HUDEP-2 (cell line): ENCODE measurements around the gene PIGU.
A peak's percentile ranks its signal among the peaks of the same experiment; 100 is the strongest.

Experiments used
- DNase-seq, 76 experiments: peaks; one replicate each; lab custom pipeline; 2025; ENCODE audit not compliant: unreplicated experiment in 76 of 76; lab: John Stamatoyannopoulos, UW

PIGU gene

DNA sequence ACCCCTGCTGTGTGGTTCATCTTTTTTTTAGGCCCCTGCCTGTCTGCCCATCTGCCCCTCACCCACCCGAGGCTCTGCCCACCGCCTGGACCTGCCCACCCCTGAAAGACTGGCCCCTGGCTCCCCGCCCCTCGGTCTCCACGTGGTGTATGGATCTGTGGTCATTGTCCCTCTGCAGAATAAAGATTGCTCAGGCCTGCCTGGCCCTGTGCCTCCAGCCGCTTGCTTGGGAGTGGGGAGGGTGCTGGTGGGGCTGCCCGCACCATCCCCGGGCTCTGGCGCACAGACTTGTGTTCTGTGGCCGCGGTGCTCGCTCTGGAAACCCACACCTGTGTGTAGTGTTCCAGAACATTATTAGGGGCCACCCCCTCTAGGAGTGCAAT lies 116.8 kb downstream of the PIGU start:
- DNase-seq = no peak

DNA sequence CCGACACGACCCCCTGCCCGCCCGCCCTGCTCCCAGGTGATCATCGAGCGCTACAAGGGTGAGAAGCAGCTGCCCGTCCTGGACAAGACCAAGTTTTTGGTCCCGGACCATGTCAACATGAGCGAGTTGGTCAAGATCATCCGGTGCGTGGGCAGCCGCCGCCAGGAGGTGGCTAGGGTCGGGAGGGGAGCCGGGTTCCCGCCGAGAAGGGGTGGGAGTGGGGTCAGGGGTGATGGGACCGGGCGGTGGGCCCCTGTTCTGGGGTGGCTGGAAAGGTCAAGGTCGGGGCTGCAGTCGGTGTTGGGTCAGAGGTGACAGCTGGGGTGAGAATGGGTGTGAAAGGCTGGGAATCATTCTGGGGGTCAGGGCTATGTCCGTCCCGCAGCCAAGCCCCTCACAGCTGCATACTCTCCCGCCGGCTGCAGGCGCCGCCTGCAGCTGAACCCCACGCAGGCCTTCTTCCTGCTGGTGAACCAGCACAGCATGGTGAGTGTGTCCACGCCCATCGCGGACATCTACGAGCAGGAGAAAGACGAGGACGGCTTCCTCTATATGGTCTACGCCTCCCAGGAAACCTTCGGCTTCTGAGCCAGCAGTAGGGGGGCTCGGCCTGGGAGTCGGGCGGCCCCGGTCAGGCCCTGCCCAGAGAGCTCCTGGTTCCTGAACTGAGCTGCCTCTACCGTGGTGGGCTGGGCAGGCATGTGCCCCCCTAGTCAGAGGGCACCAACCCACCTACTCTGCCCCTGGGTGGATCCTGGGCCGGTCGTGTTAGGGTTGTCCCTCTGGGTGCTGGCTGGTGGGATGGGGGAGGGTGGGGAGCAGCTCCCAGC lies 117.4 kb downstream of the PIGU start:
- DNase-seq = no peak

GRCh38 chr20:34558320-34559218 lies 118.3 kb downstream of the PIGU start, which contains the start of gene MAP1LC3A:
MAP1LC3A (plus strand) TSS chr20:34558718; CDS start chr20:34558869, 151 bp downstream.
- DNase-seq = peak in 75 of 76 experiments; percentile 15 to 94 (median 81)

GRCh38 chr20:34557936-34558319 lies 119.0 kb downstream of the PIGU start:
- DNase-seq = no peak

DNA sequence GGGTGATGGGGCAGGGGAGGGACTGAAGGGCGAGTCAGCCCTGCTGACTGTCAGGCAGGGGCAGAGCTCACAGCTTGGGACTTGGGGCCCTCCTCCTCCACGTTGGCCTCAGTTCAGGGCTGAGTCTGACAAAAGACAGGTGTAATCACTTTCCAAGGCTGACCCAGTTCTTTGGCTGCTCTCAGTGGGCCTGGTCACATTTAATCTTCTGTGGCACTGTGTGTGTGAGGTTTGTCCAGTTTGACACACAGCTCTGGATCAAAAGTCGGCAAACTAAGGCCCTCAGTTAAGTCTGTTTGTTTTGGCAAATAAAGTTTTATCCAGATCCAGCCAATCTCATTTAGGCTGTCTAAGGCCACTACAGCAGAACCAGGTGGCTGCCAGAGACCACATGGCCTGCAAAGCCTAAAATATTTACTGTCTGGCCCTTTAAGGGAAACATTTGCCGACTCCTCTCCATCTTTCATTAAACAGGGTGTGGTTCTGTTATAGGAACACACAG lies 123.5 kb downstream of the PIGU start:
- DNase-seq = no peak

DNA sequence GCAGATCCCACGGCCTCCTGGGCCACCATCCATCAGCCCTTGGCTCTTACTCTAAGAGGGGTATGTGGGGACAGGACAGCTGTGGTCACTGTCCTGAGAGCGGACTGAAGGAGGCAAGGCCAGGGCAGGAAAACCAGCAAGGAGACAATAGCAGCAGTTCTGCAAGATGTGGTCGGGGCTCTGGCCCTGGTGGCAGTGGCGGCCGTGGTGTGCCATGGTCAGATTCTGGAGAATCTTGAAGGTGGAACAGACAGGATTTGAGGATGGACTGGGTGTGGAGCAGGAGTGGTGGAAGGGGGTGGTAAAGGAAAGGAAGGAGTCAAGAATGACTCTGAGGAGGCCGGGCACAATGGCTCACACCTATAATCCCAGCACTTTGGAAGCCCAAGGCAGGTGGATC lies 124.3 kb downstream of the PIGU start:
- no peak for DNase-seq

DNA sequence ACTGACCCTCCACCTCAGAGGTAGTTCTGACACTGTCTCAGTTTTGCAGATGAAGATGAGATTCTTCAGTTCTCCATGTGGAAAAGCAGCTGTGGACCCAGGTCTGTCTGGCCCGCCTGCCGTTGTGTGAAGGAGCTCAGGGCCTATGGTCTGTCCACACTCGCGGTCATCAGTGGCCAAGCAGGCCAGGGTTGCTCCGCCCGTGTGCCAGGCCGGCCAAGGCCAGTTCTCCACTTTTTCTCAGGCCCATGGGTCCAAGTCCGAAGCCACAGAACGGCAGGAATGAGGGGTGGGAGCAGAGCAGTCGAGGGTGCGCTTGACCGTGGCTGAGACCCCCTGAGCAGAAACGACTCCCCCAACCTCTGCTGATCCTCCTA lies 127.0 kb downstream of the PIGU start:
- DNase-seq = no peak

GRCh38 chr20:34549291-34549928 lies 127.5 kb downstream of the PIGU start:
- peak in 8 of 76 experiments; percentile 8 to 44 (median 14) for DNase-seq

GRCh38 chr20:34547844-34548613 lies 128.9 kb downstream of the PIGU start:
- DNase-seq = no peak

GRCh38 chr20:34546751-34547181 lies 130.1 kb downstream of the PIGU start:
- DNase-seq = no peak

DNA sequence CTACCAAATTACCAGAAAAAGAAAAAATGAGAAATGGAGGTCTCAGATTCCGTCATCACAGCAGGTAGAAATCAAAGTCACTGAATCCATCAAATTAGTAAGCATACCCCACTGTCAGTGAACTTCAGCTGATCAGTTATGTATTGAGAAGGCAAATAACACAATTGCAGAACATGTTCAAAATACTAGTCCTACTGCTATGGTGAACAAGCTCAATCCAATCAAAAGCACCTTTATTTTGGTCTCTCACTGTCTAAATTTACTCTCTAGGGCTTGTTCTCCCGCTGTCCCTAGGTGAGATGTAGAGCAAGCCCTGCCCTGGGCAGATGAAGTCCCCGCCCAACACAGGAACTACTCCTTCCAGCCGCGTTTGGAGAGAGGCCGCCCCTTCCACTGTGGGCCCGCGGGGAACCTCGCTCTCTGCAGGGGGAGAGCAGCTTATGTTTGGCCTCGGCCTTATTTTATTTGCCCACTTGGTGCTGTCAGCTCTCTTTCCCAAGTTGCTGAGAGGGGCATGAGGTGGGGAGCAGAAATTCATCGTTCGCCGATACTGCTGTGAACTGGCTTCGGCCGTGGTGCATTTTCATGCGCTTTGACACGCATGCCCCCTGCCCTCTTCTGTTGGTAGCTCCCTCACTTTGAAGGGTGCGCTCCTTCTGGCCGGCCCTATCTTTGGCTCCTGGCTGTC lies 132.6 kb downstream of the PIGU start:
- DNase-seq = peak in 15 of 76 experiments; percentile 1 to 100 (median 98)

DNA sequence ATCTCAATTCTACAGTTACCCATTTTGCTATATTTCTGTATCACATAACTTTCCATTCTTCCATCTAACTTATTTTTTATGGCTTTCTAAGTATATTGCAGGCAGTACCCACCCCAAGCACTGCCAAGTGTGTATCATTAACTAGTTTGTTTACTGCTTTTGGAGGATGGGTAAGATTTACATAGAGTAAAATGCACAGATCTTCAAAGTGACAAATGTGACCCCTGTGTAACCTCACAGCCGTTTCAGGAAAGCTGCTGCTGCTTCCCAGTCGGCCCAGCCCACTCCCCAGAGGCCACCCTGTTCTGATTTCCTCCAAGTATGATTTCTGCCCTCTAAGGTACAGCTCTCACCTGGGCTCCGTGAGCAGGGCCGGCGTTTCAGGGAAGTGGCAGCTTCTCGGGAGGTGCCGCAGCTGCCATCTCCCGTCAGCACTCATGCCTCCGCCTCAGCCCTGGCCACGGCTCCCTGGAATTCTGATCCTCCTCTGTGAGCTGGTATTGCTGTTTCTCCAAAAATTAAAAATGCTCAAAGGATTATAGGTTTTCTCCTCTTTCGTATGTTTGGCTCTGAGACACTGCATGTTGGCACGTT lies 133.3 kb downstream of the PIGU start:
- no peak for DNase-seq

GRCh38 chr20:34542439-34542838 lies 134.5 kb downstream of the PIGU start:
- no peak for DNase-seq

- no peak for DNase-seq
These were observed 135.0 kb downstream of the PIGU start for GRCh38 chr20:34541917-34542316.

- DNase-seq = no peak
These were observed 135.5 kb downstream of the PIGU start for GRCh38 chr20:34541264-34541901.

- DNase-seq = no peak
These were observed 136.2 kb downstream of the PIGU start for GRCh38 chr20:34540596-34541263.

DNA sequence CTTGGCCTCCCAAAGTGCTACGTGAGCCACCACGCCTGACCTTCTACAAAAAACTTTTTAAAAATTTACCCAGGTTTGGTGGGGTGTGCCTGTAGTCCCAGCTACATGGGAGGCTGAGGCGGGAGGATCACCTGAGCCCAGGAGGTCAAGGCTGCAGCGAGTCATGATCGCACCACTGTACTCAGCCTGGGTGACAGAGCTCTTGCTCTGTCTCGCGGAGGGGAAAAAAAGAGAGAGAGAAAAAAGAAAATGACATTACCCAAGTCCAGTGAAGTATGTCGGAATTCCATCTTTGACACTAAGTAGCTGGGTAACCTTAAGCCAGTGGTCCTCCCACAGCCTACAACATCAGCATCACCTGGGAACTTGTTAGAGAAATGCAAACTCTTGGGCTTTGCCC lies 137.1 kb downstream of the PIGU start:
- no peak for DNase-seq

DNA sequence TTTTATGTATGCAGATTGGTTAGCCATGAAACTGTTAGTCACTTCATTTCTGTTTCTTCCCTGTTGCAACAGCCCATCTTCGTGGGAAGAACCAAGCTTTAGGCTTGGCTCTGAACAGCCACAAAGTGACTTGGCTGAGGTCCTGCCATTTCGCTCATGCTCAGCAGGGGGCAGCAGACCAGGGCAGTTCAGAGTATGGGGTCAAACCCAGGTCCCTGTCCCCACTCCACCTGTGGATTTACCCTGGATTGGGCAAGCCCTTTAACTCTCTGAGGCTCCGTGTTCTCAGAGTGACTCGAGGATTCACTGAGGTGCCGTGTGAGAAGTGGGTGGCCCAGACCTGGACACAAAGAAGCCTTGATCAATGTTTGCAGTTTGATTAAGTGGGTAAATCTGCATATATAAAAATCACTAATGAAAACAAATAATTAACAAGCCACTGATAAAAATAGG lies 138.2 kb downstream of the PIGU start:
- peak in 45 of 76 experiments; percentile 8 to 60 (median 28) for DNase-seq
